ENCODE data around the gene ADGRF4.
"Not testable (repeated sequence)": the region's sequence is repeated elsewhere in the genome, so short reads cannot be mapped to it uniquely, and the experiment has no call there.

ADGRF4 gene

GRCh38 chr6:47734831-47735481 is 36.6 kb downstream of the ADGRF4 start:
- no peak for DNase-seq (ENCODE audit: low read depth)

- DNase-seq (ENCODE audit: low read depth): no peak
These were observed 37.8 kb downstream of the ADGRF4 start for GRCh38 chr6:47736083-47736700.

- no peak for DNase-seq (ENCODE audit: low read depth)
These were observed 39.0 kb downstream of the ADGRF4 start for GRCh38 chr6:47737406-47737805.

GRCh38 chr6:47740714-47741113 is 42.3 kb downstream of the ADGRF4 start:
- DNase-seq (ENCODE audit: low read depth): no peak

GRCh38 chr6:47741807-47742206 is 43.4 kb downstream of the ADGRF4 start:
- DNase-seq (ENCODE audit: low read depth): no peak

GRCh38 chr6:47743744-47744143 is 45.4 kb downstream of the ADGRF4 start:
- no peak for DNase-seq (ENCODE audit: low read depth)

GRCh38 chr6:47745269-47745668 is 46.9 kb downstream of the ADGRF4 start:
- DNase-seq (ENCODE audit: low read depth): not testable (repeated sequence)

- DNase-seq (ENCODE audit: low read depth): no peak
These were observed 51.4 kb downstream of the ADGRF4 start for GRCh38 chr6:47749757-47750156.

- DNase-seq (ENCODE audit: low read depth): no peak
These were observed 54.4 kb downstream of the ADGRF4 start for GRCh38 chr6:47752801-47753200.

- no peak for DNase-seq (ENCODE audit: low read depth)
These were observed 61.0 kb downstream of the ADGRF4 start for GRCh38 chr6:47759364-47759763.

GRCh38 chr6:47762502-47762901 is 64.1 kb downstream of the ADGRF4 start:
- DNase-seq (ENCODE audit: low read depth): no peak

- DNase-seq (ENCODE audit: low read depth): no peak
These were observed 68.1 kb downstream of the ADGRF4 start for GRCh38 chr6:47766445-47766844.

GRCh38 chr6:47767102-47767501 is 68.7 kb downstream of the ADGRF4 start:
- DNase-seq (ENCODE audit: low read depth): no peak

- DNase-seq (ENCODE audit: low read depth): no peak
These were observed 71.6 kb downstream of the ADGRF4 start for GRCh38 chr6:47769982-47770381.
